ENCODE data around the gene CALR. TPM values are rescaled to one million over a fixed set of nuclear protein-coding genes. Genes with fewer than 3 reads are reported as not detected.
"Not testable (repeated sequence)": the region's sequence is repeated elsewhere in the genome, so short reads cannot be mapped to it uniquely, and the experiment has no call there.

Gene CALR
- total and polyA plus RNA-seq, 4 donors, result 415 to 1,551 (median 801) TPM

DNA sequence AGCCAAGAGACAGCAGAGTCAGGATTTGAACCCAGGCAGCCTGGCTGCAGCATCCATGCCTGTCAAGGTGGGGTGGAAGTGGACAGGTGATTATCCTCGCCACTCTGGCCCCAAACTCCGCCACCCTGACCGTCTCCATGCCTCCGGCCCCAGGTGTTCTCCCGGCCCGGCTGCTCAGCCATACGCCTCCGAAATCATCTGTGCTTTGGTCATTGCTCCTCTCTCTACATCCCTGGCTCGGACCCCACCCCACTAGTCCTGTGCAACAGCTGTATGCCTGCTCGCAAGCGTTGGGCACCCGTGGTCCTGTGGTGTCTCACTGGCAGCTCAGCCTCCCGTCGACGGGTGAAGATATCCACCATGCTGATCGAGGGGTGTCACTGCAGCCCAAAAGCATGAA lies 34.8 kb downstream of the CALR start:
- Histone ChIP-seq H3K27me3 (ENCODE audit: control insufficient read depth in 3 of 3, insufficient read depth in 3 of 3, low read length in 2 of 3) (no peaks in the 10 kb centered on the region), H3K36me3 (ENCODE audit: control insufficient read depth in 4 of 4, insufficient read depth in 4 of 4, low read length in 4 of 4) (no peaks in the 10 kb centered on the region), H3K4me1 (ENCODE audit: control insufficient read depth in 5 of 5, insufficient read depth in 5 of 5, low read length in 5 of 5) (peaks cover 0 to 3% (median 0%) of the 10 kb centered on the region in 5 donors), H3K4me3 (no peak overlapping the region), H3K27ac (ENCODE audit: low read depth in 1 of 2, low read length in 1 of 2) (no peak overlapping the region), H3K9me3 (ENCODE audit: control insufficient read depth in 4 of 4, insufficient read depth in 3 of 4, low read length in 3 of 4) (no peaks in the 10 kb centered on the region), H3K9ac (ENCODE audit: insufficient read depth in 1 of 2, low read length in 2 of 2) (no peak overlapping the region)
- no peak for DNase-seq
- TF ChIP-seq, protein P1, sequence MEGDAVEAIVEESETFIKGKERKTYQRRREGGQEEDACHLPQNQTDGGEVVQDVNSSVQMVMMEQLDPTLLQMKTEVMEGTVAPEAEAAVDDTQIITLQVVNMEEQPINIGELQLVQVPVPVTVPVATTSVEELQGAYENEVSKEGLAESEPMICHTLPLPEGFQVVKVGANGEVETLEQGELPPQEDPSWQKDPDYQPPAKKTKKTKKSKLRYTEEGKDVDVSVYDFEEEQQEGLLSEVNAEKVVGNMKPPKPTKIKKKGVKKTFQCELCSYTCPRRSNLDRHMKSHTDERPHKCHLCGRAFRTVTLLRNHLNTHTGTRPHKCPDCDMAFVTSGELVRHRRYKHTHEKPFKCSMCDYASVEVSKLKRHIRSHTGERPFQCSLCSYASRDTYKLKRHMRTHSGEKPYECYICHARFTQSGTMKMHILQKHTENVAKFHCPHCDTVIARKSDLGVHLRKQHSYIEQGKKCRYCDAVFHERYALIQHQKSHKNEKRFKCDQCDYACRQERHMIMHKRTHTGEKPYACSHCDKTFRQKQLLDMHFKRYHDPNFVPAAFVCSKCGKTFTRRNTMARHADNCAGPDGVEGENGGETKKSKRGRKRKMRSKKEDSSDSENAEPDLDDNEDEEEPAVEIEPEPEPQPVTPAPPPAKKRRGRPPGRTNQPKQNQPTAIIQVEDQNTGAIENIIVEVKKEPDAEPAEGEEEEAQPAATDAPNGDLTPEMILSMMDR (IDR thresholded peaks at IDR 0.05; ENCODE audit: control extremely low read depth, extremely low read depth), result no peak
- ATAC-seq (ENCODE audit: insufficient read depth, low FRiP score), result no peak
- WGBS, 2 donors, result 90 to 95% methylated on average over 16 of the region's 16 CpGs

GRCh38 chr19:12974301-12975220 lies 36.2 kb downstream of the CALR start:
- TF ChIP-seq, protein P1 (IDR thresholded peaks at IDR 0.05; ENCODE audit: control extremely low read depth, extremely low read depth), result no peak
- Histone ChIP-seq H3K4me3 (no peak overlapping the region), H3K27ac (ENCODE audit: low read depth in 1 of 2, low read length in 1 of 2) (no peak overlapping the region), H3K4me1 (ENCODE audit: control insufficient read depth in 5 of 5, insufficient read depth in 5 of 5, low read length in 5 of 5) (peaks cover 0 to 2% (median 0%) of the 10 kb centered on the region in 5 donors), H3K9ac (ENCODE audit: insufficient read depth in 1 of 2, low read length in 2 of 2) (no peak overlapping the region), H3K36me3 (ENCODE audit: control insufficient read depth in 4 of 4, insufficient read depth in 4 of 4, low read length in 4 of 4) (no peaks in the 10 kb centered on the region), H3K9me3 (ENCODE audit: control insufficient read depth in 4 of 4, insufficient read depth in 3 of 4, low read length in 3 of 4) (no peaks in the 10 kb centered on the region), H3K27me3 (ENCODE audit: control insufficient read depth in 3 of 3, insufficient read depth in 3 of 3, low read length in 2 of 3) (no peaks in the 10 kb centered on the region)
- ATAC-seq (ENCODE audit: insufficient read depth, low FRiP score), result no peak
- WGBS, 2 donors, result 63 to 70% methylated on average over 18 to 19 of the region's 19 CpGs
- no peak for DNase-seq

- H3K27me3 ChIP-seq (ENCODE audit: control insufficient read depth in 3 of 3, insufficient read depth in 3 of 3, low read length in 2 of 3), result no peaks in the 10 kb centered on the region
- TF ChIP-seq, protein P1 (IDR thresholded peaks at IDR 0.05; ENCODE audit: control extremely low read depth, extremely low read depth), result no peak
- no peak overlapping the region for H3K4me3 ChIP-seq
- no peak overlapping the region for H3K9ac ChIP-seq (ENCODE audit: insufficient read depth in 1 of 2, low read length in 2 of 2)
- no peaks in the 10 kb centered on the region for H3K36me3 ChIP-seq (ENCODE audit: control insufficient read depth in 4 of 4, insufficient read depth in 4 of 4, low read length in 4 of 4)
- 76 to 77% methylated on average over 17 of the region's 17 CpGs for WGBS, 2 donors
- DNase-seq, result no peak
- H3K4me1 ChIP-seq (ENCODE audit: control insufficient read depth in 5 of 5, insufficient read depth in 5 of 5, low read length in 5 of 5), result no peaks in the 10 kb centered on the region
- no peak overlapping the region for H3K27ac ChIP-seq (ENCODE audit: low read depth in 1 of 2, low read length in 1 of 2)
- H3K9me3 ChIP-seq (ENCODE audit: control insufficient read depth in 4 of 4, insufficient read depth in 3 of 4, low read length in 3 of 4), result no peaks in the 10 kb centered on the region
- no peak for ATAC-seq (ENCODE audit: insufficient read depth, low FRiP score)
Observed at GRCh38 chr19:12975221-12975741, 36.9 kb downstream of the CALR start.

GRCh38 chr19:12976109-12976508 lies 37.7 kb downstream of the CALR start:
- not testable (repeated sequence) for H3K27me3 ChIP-seq (ENCODE audit: control insufficient read depth in 3 of 3, insufficient read depth in 3 of 3, low read length in 2 of 3); H3K4me1 ChIP-seq (ENCODE audit: control insufficient read depth in 5 of 5, insufficient read depth in 5 of 5, low read length in 5 of 5); ATAC-seq (ENCODE audit: insufficient read depth, low FRiP score); H3K9ac ChIP-seq (ENCODE audit: insufficient read depth in 1 of 2, low read length in 2 of 2); H3K27ac ChIP-seq (ENCODE audit: low read depth in 1 of 2, low read length in 1 of 2); H3K9me3 ChIP-seq (ENCODE audit: control insufficient read depth in 4 of 4, insufficient read depth in 3 of 4, low read length in 3 of 4); DNase-seq; H3K4me3 ChIP-seq; H3K36me3 ChIP-seq (ENCODE audit: control insufficient read depth in 4 of 4, insufficient read depth in 4 of 4, low read length in 4 of 4)
- 82 to 91% methylated on average over 7 of the region's 7 CpGs for WGBS, 2 donors

All from lung (tissue), 12 donors.